ENCODE data around the gene FANCC.

The FANCC gene

GRCh38 chr9:95218773-95219172, 98.7 kb downstream of the FANCC start:
- no peak for DNase-seq (ENCODE audit: low read depth)

DNA sequence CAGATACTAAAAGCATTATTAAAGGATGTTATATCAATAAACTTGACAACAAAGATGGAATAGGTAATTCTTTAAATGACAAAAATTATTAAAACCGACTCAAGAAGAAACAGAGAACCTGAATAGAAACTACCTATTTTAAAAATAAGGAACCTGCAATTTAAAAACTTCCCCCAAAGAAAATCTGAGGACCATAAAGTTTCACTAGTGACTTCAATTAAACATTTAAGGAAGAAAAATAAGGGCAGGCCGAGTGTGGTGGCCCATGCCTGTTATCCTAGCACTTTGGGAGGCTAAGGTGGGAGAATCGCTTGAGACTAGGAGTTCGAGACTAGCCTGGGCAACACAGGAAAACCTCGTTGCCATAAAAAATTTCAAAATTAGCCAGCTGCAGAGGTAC, 99.6 kb downstream of the FANCC start:
- no peak overlapping the region for H3K4me3 ChIP-seq (ENCODE audit: low read length)
- TF ChIP-seq, protein P1, sequence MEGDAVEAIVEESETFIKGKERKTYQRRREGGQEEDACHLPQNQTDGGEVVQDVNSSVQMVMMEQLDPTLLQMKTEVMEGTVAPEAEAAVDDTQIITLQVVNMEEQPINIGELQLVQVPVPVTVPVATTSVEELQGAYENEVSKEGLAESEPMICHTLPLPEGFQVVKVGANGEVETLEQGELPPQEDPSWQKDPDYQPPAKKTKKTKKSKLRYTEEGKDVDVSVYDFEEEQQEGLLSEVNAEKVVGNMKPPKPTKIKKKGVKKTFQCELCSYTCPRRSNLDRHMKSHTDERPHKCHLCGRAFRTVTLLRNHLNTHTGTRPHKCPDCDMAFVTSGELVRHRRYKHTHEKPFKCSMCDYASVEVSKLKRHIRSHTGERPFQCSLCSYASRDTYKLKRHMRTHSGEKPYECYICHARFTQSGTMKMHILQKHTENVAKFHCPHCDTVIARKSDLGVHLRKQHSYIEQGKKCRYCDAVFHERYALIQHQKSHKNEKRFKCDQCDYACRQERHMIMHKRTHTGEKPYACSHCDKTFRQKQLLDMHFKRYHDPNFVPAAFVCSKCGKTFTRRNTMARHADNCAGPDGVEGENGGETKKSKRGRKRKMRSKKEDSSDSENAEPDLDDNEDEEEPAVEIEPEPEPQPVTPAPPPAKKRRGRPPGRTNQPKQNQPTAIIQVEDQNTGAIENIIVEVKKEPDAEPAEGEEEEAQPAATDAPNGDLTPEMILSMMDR (conservative IDR thresholded peaks at IDR 0.05; ENCODE audit: low read depth, low read length) = no peak
- no peak for DNase-seq (ENCODE audit: low read depth)

More at GRCh38 chr9:95218773-95219172, 98.7 kb downstream of the FANCC start:
- H3K4me3 ChIP-seq (ENCODE audit: low read length) = no peak overlapping the region
- TF ChIP-seq, protein P1 (conservative IDR thresholded peaks at IDR 0.05; ENCODE audit: low read depth, low read length) = no peak

- TF ChIP-seq, protein P1 (conservative IDR thresholded peaks at IDR 0.05; ENCODE audit: low read depth, low read length) = no peak
- H3K4me3 ChIP-seq (ENCODE audit: low read length) = no peak overlapping the region
- no peak for DNase-seq (ENCODE audit: low read depth)
Observed at GRCh38 chr9:95215336-95215898, 102.1 kb downstream of the FANCC start.

DNA sequence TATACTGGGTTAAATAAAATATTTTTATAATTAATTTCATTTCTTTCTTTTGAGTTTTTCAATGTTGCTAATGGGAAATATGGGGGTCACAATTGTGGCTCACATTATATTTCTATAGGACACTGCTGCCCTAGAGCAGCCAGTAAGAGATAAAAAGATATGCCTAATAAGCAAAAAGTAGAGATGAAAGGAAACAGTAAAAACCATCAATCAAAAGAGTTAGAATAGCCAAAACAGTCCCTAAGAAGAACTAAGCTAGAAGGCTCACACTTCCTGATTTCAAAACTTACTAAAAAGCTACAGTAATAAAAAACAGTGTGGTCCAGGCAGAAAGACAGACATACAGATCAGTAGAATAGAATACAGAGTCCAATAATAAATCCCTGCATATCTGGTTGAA, 104.4 kb downstream of the FANCC start:
- no peak overlapping the region for H3K4me3 ChIP-seq (ENCODE audit: low read length)
- no peak for DNase-seq (ENCODE audit: low read depth)
- TF ChIP-seq, protein P1 (conservative IDR thresholded peaks at IDR 0.05; ENCODE audit: low read depth, low read length) = no peak

DNA sequence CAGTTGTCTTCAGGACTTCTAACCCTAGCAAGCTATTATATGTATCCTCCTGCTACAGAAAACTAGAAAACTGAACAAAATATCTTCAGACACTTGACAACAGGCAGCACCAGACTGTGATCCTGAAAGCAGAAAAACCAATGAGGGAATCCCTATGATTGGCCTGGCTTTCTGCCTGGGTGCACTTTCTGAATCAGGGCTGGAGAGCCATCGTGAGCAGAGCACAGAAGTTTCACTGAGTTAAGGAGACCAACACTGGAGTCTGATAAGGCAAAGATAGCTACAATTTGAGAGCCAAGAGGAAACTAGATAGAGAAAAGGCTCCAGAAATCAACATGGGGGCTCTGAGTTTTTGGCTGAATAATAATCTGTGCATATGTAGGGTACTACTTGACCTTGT, 106.5 kb downstream of the FANCC start:
- TF ChIP-seq, protein P1 (conservative IDR thresholded peaks at IDR 0.05; ENCODE audit: low read depth, low read length) = no peak
- DNase-seq (ENCODE audit: low read depth) = no peak
- no peak overlapping the region for H3K4me3 ChIP-seq (ENCODE audit: low read length)

DNA sequence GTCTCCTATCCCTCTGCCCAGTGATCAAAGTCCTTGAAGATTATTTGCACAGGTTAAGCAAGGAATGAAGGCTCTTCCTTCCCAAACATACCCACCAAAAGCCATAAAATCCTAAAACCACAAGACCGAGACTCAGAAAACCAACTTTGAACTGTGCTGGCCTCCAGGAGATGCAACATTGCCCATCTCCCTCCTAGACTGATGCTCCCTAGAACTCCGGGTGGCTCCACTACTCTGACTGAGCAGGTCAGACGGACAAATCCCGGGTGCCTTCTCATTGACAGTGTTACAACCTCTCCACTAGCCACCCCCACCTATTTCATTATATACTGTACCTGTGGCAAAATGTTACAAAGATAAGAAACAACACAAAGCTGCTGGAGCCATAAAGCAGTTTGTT, 110.1 kb downstream of the FANCC start:
- TF ChIP-seq, protein P1 (conservative IDR thresholded peaks at IDR 0.05; ENCODE audit: low read depth, low read length) = no peak
- DNase-seq (ENCODE audit: low read depth) = no peak
- no peak overlapping the region for H3K4me3 ChIP-seq (ENCODE audit: low read length)

GRCh38 chr9:95206143-95206542, 111.4 kb downstream of the FANCC start:
- H3K4me3 ChIP-seq (ENCODE audit: low read length) = no peak overlapping the region
- DNase-seq (ENCODE audit: low read depth) = no peak
- TF ChIP-seq, protein P1 (conservative IDR thresholded peaks at IDR 0.05; ENCODE audit: low read depth, low read length) = no peak

Data from retinal pigment epithelial cell (primary cell).